HEK293 (cell line): ENCODE results near the gene SLC51A.

Experiments
- CTCF ChIP-seq: fragments of 450-650 bp; formaldehyde crosslinking; IDR thresholded peaks from 2 replicates; pipeline ENCODE4 v1.5.1; 2016; ENCODE audit warnings: missing biosample characterization, missing genetic modification characterization
- HIC1 ChIP-seq: fragments of 450-650 bp; formaldehyde crosslinking; IDR thresholded peaks from 2 replicates; pipeline ENCODE4 v1.5.1; 2016; ENCODE audit warnings: missing biosample characterization, missing genetic modification characterization
- KLF10 ChIP-seq: fragments of 450-650 bp; IDR thresholded peaks from 2 replicates; pipeline ENCODE4 v1.5.1; 2018; ENCODE audit warnings: missing biosample characterization, mild to moderate bottlenecking, missing genetic modification characterization
- MEIS1 ChIP-seq: sonication (generic); formaldehyde crosslinking; IDR thresholded peaks from 2 replicates; pipeline ENCODE4 v1.8.1; 2022; ENCODE audit warnings: missing genetic modification reagents, mild to moderate bottlenecking, borderline replicate concordance
- TCF7L2 ChIP-seq: IDR thresholded peaks from 2 replicates; pipeline ENCODE4 v1.6.1; 2011; ENCODE audit warnings: low read depth, mild to moderate bottlenecking, inconsistent platforms, low read length, moderate library complexity, borderline replicate concordance
- ZNF510 ChIP-seq: fragments of 450-650 bp; formaldehyde crosslinking; IDR thresholded peaks from 2 replicates; pipeline ENCODE4 v1.5.1; 2018; ENCODE audit warnings: mild to moderate bottlenecking, missing genetic modification characterization, missing biosample characterization; ENCODE audit not compliant: insufficient replicate concordance
- ZNF792 ChIP-seq: fragments of 450-650 bp; formaldehyde crosslinking; IDR thresholded peaks from 2 replicates; pipeline ENCODE4 v1.5.1; 2016; ENCODE audit warnings: missing biosample characterization, missing genetic modification characterization
- ZSCAN16 ChIP-seq: fragments of 450-650 bp; formaldehyde crosslinking; IDR thresholded peaks from 2 replicates; pipeline ENCODE4 v1.5.1; 2016; ENCODE audit warnings: missing biosample characterization, missing genetic modification characterization
- TF ChIP-seq, protein P1 (sequence below): fragments of 450-650 bp; formaldehyde crosslinking; IDR thresholded peaks from 2 replicates; pipeline ENCODE4 v1.5.1; 2017; ENCODE audit warnings: missing biosample characterization, missing genetic modification characterization
- TF ChIP-seq, protein P2 (sequence below): IDR thresholded peaks from 2 replicates; pipeline ENCODE4 v1.6.1; 2011; ENCODE audit warnings: mild to moderate bottlenecking, low read depth, low read length, borderline replicate concordance
- TF ChIP-seq, protein P3 (sequence below): fragments of 450-650 bp; formaldehyde crosslinking; IDR thresholded peaks from 2 replicates; pipeline ENCODE4 v1.5.1; 2016; ENCODE audit warnings: missing biosample characterization, missing genetic modification characterization
- TF ChIP-seq, protein P4 (sequence below): fragments of 450-650 bp; formaldehyde crosslinking; IDR thresholded peaks from 2 replicates; pipeline ENCODE4 v1.5.1; 2016; ENCODE audit warnings: missing biosample characterization, missing genetic modification characterization, borderline replicate concordance

DNA sequence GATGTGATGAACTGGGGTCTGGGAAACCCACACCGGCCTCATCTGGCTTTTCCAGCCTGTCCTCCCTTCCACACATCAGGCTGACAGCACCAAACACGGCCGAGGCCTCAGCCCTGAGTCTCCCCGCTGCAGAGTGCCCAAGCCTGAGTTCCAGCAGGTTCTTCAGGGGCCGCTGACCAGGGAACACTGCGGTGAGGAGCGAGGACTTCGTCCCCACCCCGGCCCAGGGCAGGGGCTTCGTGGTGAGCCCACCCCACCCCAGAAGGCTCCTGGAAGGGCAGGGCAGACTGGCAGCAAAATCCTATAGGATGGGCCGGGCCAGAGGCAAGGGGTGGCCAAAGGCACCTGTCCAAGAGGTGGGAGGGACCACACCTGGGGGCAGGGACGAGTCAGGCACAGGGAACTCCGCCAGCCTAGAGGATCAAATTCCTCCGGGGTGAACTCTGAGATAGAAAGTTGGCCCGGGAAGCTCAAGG, at the start of gene SLC51A:
- no peak for TF ChIP-seq TCF7L2
- no peak for TF ChIP-seq MEIS1 (CRISPR knock-in tag)
- TF ChIP-seq CTCF = no peak
- no peak for TF ChIP-seq ZNF510 (tag by site-specific recombination)
- TF ChIP-seq, protein P1, sequence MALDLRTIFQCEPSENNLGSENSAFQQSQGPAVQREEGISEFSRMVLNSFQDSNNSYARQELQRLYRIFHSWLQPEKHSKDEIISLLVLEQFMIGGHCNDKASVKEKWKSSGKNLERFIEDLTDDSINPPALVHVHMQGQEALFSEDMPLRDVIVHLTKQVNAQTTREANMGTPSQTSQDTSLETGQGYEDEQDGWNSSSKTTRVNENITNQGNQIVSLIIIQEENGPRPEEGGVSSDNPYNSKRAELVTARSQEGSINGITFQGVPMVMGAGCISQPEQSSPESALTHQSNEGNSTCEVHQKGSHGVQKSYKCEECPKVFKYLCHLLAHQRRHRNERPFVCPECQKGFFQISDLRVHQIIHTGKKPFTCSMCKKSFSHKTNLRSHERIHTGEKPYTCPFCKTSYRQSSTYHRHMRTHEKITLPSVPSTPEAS (tag by site-specific recombination) = no peak
- TF ChIP-seq, protein P2, sequence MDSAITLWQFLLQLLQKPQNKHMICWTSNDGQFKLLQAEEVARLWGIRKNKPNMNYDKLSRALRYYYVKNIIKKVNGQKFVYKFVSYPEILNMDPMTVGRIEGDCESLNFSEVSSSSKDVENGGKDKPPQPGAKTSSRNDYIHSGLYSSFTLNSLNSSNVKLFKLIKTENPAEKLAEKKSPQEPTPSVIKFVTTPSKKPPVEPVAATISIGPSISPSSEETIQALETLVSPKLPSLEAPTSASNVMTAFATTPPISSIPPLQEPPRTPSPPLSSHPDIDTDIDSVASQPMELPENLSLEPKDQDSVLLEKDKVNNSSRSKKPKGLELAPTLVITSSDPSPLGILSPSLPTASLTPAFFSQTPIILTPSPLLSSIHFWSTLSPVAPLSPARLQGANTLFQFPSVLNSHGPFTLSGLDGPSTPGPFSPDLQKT = no peak
- TF ChIP-seq, protein P3, sequence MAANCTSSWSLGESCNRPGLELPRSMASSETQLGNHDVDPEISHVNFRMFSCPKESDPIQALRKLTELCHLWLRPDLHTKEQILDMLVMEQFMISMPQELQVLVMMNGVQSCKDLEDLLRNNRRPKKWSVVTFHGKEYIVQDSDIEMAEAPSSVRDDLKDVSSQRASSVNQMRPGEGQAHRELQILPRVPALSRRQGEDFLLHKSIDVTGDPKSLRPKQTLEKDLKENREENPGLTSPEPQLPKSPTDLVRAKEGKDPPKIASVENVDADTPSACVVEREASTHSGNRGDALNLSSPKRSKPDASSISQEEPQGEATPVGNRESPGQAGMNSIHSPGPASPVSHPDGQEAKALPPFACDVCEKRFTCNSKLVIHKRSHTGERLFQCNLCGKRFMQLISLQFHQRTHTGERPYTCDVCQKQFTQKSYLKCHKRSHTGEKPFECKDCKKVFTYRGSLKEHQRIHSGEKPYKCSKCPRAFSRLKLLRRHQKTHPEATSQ (tag by site-specific recombination) = no peak
- TF ChIP-seq, protein P4, sequence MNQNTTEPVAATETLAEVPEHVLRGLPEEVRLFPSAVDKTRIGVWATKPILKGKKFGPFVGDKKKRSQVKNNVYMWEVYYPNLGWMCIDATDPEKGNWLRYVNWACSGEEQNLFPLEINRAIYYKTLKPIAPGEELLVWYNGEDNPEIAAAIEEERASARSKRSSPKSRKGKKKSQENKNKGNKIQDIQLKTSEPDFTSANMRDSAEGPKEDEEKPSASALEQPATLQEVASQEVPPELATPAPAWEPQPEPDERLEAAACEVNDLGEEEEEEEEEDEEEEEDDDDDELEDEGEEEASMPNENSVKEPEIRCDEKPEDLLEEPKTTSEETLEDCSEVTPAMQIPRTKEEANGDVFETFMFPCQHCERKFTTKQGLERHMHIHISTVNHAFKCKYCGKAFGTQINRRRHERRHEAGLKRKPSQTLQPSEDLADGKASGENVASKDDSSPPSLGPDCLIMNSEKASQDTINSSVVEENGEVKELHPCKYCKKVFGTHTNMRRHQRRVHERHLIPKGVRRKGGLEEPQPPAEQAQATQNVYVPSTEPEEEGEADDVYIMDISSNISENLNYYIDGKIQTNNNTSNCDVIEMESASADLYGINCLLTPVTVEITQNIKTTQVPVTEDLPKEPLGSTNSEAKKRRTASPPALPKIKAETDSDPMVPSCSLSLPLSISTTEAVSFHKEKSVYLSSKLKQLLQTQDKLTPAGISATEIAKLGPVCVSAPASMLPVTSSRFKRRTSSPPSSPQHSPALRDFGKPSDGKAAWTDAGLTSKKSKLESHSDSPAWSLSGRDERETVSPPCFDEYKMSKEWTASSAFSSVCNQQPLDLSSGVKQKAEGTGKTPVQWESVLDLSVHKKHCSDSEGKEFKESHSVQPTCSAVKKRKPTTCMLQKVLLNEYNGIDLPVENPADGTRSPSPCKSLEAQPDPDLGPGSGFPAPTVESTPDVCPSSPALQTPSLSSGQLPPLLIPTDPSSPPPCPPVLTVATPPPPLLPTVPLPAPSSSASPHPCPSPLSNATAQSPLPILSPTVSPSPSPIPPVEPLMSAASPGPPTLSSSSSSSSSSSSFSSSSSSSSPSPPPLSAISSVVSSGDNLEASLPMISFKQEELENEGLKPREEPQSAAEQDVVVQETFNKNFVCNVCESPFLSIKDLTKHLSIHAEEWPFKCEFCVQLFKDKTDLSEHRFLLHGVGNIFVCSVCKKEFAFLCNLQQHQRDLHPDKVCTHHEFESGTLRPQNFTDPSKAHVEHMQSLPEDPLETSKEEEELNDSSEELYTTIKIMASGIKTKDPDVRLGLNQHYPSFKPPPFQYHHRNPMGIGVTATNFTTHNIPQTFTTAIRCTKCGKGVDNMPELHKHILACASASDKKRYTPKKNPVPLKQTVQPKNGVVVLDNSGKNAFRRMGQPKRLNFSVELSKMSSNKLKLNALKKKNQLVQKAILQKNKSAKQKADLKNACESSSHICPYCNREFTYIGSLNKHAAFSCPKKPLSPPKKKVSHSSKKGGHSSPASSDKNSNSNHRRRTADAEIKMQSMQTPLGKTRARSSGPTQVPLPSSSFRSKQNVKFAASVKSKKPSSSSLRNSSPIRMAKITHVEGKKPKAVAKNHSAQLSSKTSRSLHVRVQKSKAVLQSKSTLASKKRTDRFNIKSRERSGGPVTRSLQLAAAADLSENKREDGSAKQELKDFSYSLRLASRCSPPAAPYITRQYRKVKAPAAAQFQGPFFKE (tag by site-specific recombination) = no peak
- TF ChIP-seq ZNF792 (tag by site-specific recombination) = no peak
- TF ChIP-seq ZSCAN16 (tag by site-specific recombination) = no peak
- no peak for TF ChIP-seq HIC1 (tag by site-specific recombination)
- no peak for TF ChIP-seq KLF10 (tag by site-specific recombination)
